ENCODE results near the gene GTF2F1.

DNA sequence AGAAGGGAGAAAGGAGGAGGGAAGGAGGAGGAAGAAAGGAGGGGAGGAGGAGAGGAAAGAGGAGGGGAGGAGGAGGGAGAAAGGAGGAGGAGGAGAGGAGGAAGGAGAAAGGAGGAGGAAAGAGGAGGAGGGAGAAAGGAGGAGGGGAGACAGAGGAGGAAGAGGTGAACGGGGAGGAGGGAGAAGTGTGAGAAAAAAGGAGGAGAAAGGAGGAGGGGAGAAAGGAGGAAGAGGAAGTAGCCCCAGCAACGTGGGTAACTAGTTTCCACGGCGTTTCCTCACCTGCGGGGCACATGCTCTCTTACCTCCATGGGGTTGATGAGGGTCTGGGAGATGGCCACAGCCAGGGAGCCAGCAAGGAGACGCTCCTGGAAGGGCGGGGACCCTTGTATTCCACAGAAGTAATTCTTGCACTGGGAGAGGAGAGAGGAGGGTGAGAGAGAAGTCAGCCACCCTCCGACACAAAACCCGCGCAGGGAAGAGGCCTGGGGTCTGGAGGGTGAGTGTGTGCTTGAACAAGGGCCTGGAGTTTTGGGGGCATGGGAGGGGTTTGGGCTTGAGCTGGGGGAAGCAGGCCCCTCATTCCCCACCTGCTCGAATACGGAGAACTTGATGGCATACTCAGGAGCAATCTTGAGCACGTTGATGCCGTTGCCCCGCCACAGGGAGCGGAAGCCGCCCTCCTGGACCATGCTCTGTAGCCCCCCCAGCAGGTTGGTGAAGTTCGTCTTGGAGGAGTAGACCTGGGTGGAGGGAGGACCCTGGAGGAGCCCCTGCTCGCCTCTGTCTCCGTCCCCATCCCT, 36.7 kb upstream of the GTF2F1 start:
- TF ChIP-seq POLR2A (IDR thresholded peaks at IDR 0.05) = no peak
- TF ChIP-seq CTCF (IDR thresholded peaks at IDR 0.05) = no peak
